ENCODE data around the gene ANKS6. TPM values are rescaled to one million over a fixed set of nuclear protein-coding genes. Genes with fewer than 3 reads are reported as not detected.

The ANKS6 gene
- total and polyA plus RNA-seq, 9 of the 15 experiments (the other 6 are each of a cell fraction or from before 2014, with no cell fraction given) = 9.9 to 74.5 (median 36.9) TPM

- H2AFZ ChIP-seq (ENCODE audit: low read depth, low read length) = no peak overlapping the region
- H3K9me1 ChIP-seq (ENCODE audit: control insufficient read depth, insufficient read depth, low read length) = no peaks in the 10 kb centered on the region
- no peak overlapping the region; a peak in 1 of 4 replicates for H3K9ac ChIP-seq (ENCODE audit: insufficient read depth in 1 of 2, low read depth in 2 of 2, low read length in 2 of 2)
- H3K4me1 ChIP-seq (replicated peaks in 1 of 2; ENCODE audit: control insufficient read depth in 2 of 2, insufficient read depth in 2 of 2, low read length in 2 of 2) = peaks cover 6 to 9% of the 10 kb centered on the region in 2 experiments; a peak in 4 of 5 replicates
- peak in 3 of 4 experiments; percentile 39 to 69 (median 42) for DNase-seq (ENCODE audit: extremely low read depth in 1 of 4, low spot score in 3 of 4)
- ChIA-PET CTCF (ENCODE audit: low intra/inter-chr PET ratio) (no interaction called here), POLR2A (interaction anchor here (0.7 to 1.0 kb wide), 3 partner anchors 11 to 17 kb away, joined by 3 read pairs; no protein-coding TSS in a partner anchor)
- WGBS (ENCODE audit: insufficient coverage, low coverage, missing lambda C conversion rate) = 11% methylated on average over 2 of the region's 2 CpGs
- in situ Hi-C loops (cut with MboI) = no loop called here
- no peak overlapping the region for H3K4me2 ChIP-seq (ENCODE audit: insufficient read depth, low read length)
- H3K9me3 ChIP-seq (replicated peaks; ENCODE audit: control insufficient read depth, insufficient read depth, low read depth, low read length) = peaks cover 6% of the 10 kb centered on the region
- no peaks in the 10 kb centered on the region for H3K79me2 ChIP-seq (ENCODE audit: control insufficient read depth, insufficient read depth, low read length)
- intact Hi-C loops (cut with micrococcal nuclease) = no loop called here
- H3K4me3 ChIP-seq = no peak overlapping the region
- H3K36me3 ChIP-seq (ENCODE audit: control insufficient read depth, insufficient read depth, low read length) = peaks cover 58% of the 10 kb centered on the region; the same call in 2 of the 3 replicates
- BruUV-seq (replicated peaks) = no TSS peak
- H3K27ac ChIP-seq (ENCODE audit: extremely low read depth, low read depth, low read length) = peak overlapping the region; percentile 4; the same call in 1 of the 3 replicates
- H4K20me1 ChIP-seq (replicated peaks; ENCODE audit: control insufficient read depth, insufficient read depth, low read length) = no peaks in the 10 kb centered on the region
- H3K27me3 ChIP-seq (ENCODE audit: control insufficient read depth in 2 of 2, insufficient read depth in 2 of 2, low read length in 2 of 2) = no peaks in the 10 kb centered on the region
- peak; percentile 72 for FAIRE-seq
- ATAC-seq = peak; percentile 58
- TF ChIP-seq, protein P1, sequence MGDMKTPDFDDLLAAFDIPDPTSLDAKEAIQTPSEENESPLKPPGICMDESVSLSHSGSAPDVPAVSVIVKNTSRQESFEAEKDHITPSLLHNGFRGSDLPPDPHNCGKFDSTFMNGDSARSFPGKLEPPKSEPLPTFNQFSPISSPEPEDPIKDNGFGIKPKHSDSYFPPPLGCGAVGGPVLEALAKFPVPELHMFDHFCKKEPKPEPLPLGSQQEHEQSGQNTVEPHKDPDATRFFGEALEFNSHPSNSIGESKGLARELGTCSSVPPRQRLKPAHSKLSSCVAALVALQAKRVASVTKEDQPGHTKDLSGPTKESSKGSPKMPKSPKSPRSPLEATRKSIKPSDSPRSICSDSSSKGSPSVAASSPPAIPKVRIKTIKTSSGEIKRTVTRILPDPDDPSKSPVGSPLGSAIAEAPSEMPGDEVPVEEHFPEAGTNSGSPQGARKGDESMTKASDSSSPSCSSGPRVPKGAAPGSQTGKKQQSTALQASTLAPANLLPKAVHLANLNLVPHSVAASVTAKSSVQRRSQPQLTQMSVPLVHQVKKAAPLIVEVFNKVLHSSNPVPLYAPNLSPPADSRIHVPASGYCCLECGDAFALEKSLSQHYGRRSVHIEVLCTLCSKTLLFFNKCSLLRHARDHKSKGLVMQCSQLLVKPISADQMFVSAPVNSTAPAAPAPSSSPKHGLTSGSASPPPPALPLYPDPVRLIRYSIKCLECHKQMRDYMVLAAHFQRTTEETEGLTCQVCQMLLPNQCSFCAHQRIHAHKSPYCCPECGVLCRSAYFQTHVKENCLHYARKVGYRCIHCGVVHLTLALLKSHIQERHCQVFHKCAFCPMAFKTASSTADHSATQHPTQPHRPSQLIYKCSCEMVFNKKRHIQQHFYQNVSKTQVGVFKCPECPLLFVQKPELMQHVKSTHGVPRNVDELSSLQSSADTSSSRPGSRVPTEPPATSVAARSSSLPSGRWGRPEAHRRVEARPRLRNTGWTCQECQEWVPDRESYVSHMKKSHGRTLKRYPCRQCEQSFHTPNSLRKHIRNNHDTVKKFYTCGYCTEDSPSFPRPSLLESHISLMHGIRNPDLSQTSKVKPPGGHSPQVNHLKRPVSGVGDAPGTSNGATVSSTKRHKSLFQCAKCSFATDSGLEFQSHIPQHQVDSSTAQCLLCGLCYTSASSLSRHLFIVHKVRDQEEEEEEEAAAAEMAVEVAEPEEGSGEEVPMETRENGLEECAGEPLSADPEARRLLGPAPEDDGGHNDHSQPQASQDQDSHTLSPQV (IDR thresholded peaks at IDR 0.05) = peak; percentile 69
- no peak for TF ChIP-seq CHCHD3 (CRISPR knock-in tag; IDR thresholded peaks at IDR 0.05)
- TF ChIP-seq, protein P2, sequence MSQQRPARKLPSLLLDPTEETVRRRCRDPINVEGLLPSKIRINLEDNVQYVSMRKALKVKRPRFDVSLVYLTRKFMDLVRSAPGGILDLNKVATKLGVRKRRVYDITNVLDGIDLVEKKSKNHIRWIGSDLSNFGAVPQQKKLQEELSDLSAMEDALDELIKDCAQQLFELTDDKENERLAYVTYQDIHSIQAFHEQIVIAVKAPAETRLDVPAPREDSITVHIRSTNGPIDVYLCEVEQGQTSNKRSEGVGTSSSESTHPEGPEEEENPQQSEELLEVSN (IDR thresholded peaks at IDR 0.05; ENCODE audit: borderline replicate concordance in 1 of 2, extremely low read depth in 1 of 2, insufficient read depth in 1 of 2, insufficient read length in 1 of 2, low read depth in 1 of 2, low read length in 1 of 2, poor library complexity in 1 of 2, severe bottlenecking in 1 of 2) = peak; percentile 79 to 91
- peak in 1 of 2 experiments; percentile 74; a peak in 1 of 3 replicates for TF ChIP-seq CBX3 (IDR thresholded peaks at IDR 0.05; ENCODE audit: borderline replicate concordance in 1 of 2, low read length in 2 of 2)
- TF ChIP-seq, protein P3, sequence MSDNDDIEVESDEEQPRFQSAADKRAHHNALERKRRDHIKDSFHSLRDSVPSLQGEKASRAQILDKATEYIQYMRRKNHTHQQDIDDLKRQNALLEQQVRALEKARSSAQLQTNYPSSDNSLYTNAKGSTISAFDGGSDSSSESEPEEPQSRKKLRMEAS (CRISPR knock-in tag; IDR thresholded peaks at IDR 0.05) = peak; percentile 90
- TF ChIP-seq CBFA2T2 (conservative IDR thresholded peaks at IDR 0.05) = peak; percentile 52
- peak; percentile 79 for TF ChIP-seq CBFA2T3 (IDR thresholded peaks at IDR 0.05)
- TF ChIP-seq ZFX (CRISPR knock-in tag; IDR thresholded peaks at IDR 0.05) = peak; percentile 29; the same call in 1 of the 2 replicates
- TF ChIP-seq ELK1 (CRISPR knock-in tag; IDR thresholded peaks at IDR 0.05) = no peak
- TF ChIP-seq EP400 (IDR thresholded peaks at IDR 0.05) = peak; percentile 24; the same call in 1 of the 2 replicates
- 0 out of 2 replicates have a peak, but pooled peaks have one; percentile 14 for TF ChIP-seq ARID1B (IDR thresholded peaks at IDR 0.05)
- TF ChIP-seq KLF10 (CRISPR knock-in tag; IDR thresholded peaks at IDR 0.05) = no peak
- peak; percentile 29; the same call in 1 of the 2 replicates for TF ChIP-seq TCF3 (CRISPR knock-in tag; IDR thresholded peaks at IDR 0.05)
- 0 out of 2 replicates have a peak, but pooled peaks have one; percentile 24 for TF ChIP-seq SNIP1 (IDR thresholded peaks at IDR 0.05; ENCODE audit: low read depth)
- TF ChIP-seq L3MBTL2 (IDR thresholded peaks at IDR 0.05) = peak; percentile 42; the same call in 1 of the 2 replicates
- no peak for TF ChIP-seq BRD9 (IDR thresholded peaks at IDR 0.05; ENCODE audit: low read depth, partially characterized antibody)
Measured at GRCh38 chr9:98821831-98822230, 25.5 kb upstream of the ANKS6 start.

All from K562 (cell line).